Nucleus accumbens (tissue), 56 donors: Measurements from ENCODE around the gene SLC35A3.

ENCODE experiments used
- DNase-seq, 56 donors: peaks; one replicate each; lab custom pipeline; 2025; lab: John Stamatoyannopoulos, UW

SLC35A3 gene

GRCh38 chr1:100074604-100075395, 105.0 kb downstream of the SLC35A3 start:
- no peak for DNase-seq

- DNase-seq, result no peak
These were observed 106.0 kb downstream of the SLC35A3 start for GRCh38 chr1:100075773-100076172.

- no peak for DNase-seq
These were observed 106.5 kb downstream of the SLC35A3 start for GRCh38 chr1:100076319-100076718.

- no peak for DNase-seq
These were observed 106.9 kb downstream of the SLC35A3 start for GRCh38 chr1:100076744-100077143.

GRCh38 chr1:100077531-100077930, 107.7 kb downstream of the SLC35A3 start:
- peak in 8 of 56 donors; percentile 0 to 38 (median 14) for DNase-seq

GRCh38 chr1:100080331-100080730, 110.5 kb downstream of the SLC35A3 start:
- DNase-seq, result no peak
